ENCODE results near the gene ZNF436.

The ZNF436 gene

GRCh38 chr1:23369335-23370013 lies at the start of gene ZNF436:
TSS of gene ZNF436 (minus strand) at chr1:23369836. CDS start at chr1:23368005, 1,831 bp downstream.
- peak; percentile 66 for DNase-seq

- no peak for DNase-seq
Observed at GRCh38 chr1:23419180-23419579, 49.5 kb upstream of the ZNF436 start.

- peak; percentile 80 for DNase-seq
Observed at GRCh38 chr1:23417570-23417969, 47.9 kb upstream of the ZNF436 start.

- no peak for DNase-seq
Observed at GRCh38 chr1:23416964-23417363, 47.3 kb upstream of the ZNF436 start.

GRCh38 chr1:23408797-23409290 lies 39.2 kb upstream of the ZNF436 start:
- DNase-seq: no peak

GRCh38 chr1:23407016-23407630 lies 37.5 kb upstream of the ZNF436 start:
- DNase-seq: no peak

- no peak for DNase-seq
Observed at GRCh38 chr1:23405946-23406345, 36.3 kb upstream of the ZNF436 start.

- DNase-seq: peak; percentile 93
Observed at GRCh38 chr1:23403735-23404486, 34.3 kb upstream of the ZNF436 start.

GRCh38 chr1:23403355-23403734 lies 33.7 kb upstream of the ZNF436 start:
- no peak for DNase-seq

GRCh38 chr1:23403038-23403336 lies 33.4 kb upstream of the ZNF436 start:
- DNase-seq: no peak

GRCh38 chr1:23402286-23403037 lies 32.8 kb upstream of the ZNF436 start:
- DNase-seq: no peak

GRCh38 chr1:23401313-23401712 lies 31.7 kb upstream of the ZNF436 start:
- no peak for DNase-seq

- no peak for DNase-seq
Observed at GRCh38 chr1:23400324-23401114, 30.9 kb upstream of the ZNF436 start.

- DNase-seq: no peak
Observed at GRCh38 chr1:23399229-23399628, 29.6 kb upstream of the ZNF436 start.

GRCh38 chr1:23397908-23398307 lies 28.3 kb upstream of the ZNF436 start:
- DNase-seq: no peak

GRCh38 chr1:23396380-23396779 lies 26.7 kb upstream of the ZNF436 start:
- no peak for DNase-seq

- no peak for DNase-seq
Observed at GRCh38 chr1:23395849-23396248, 26.2 kb upstream of the ZNF436 start.

- DNase-seq: no peak
Observed at GRCh38 chr1:23395154-23395724, 25.6 kb upstream of the ZNF436 start.

- no peak for DNase-seq
Observed at GRCh38 chr1:23394684-23395083, 25.0 kb upstream of the ZNF436 start.

GRCh38 chr1:23394181-23394580 lies 24.5 kb upstream of the ZNF436 start:
- DNase-seq: no peak

GRCh38 chr1:23393706-23394105 lies 24.1 kb upstream of the ZNF436 start:
- DNase-seq: no peak
